Parathyroid adenoma (tissue), 2 donors: ENCODE data around the gene OTOG.

Source experiments
- H2AFZ ChIP-seq: fragments of 300-600 bp; sonication (generic); one replicate; pipeline ENCODE4 v1.7.0; 2017; ENCODE audit warnings: antibody characterized with exemption, mild to moderate bottlenecking
- H3K27ac ChIP-seq: fragments of 300-600 bp; sonication (generic); one replicate; pipeline ENCODE4 v1.7.0; 2017
- H3K27me3 ChIP-seq: fragments of 300-600 bp; sonication (generic); one replicate; pipeline ENCODE4 v1.7.0; 2017; ENCODE audit warnings: low read length; ENCODE audit not compliant: control insufficient read depth, insufficient read depth
- H3K36me3 ChIP-seq: fragments of 300-600 bp; sonication (generic); one replicate; pipeline ENCODE4 v1.7.0; 2017; ENCODE audit warnings: low read length; ENCODE audit not compliant: control insufficient read depth, insufficient read depth
- H3K4me1 ChIP-seq: fragments of 300-600 bp; sonication (generic); one replicate; pipeline ENCODE4 v1.7.0; 2017; ENCODE audit warnings: control low read depth
- H3K4me2 ChIP-seq: fragments of 300-600 bp; sonication (generic); one replicate; pipeline ENCODE4 v1.7.0; 2017; ENCODE audit warnings: low read length
- H3K4me3 ChIP-seq: fragments of 300-600 bp; sonication (generic); one replicate; pipeline ENCODE4 v1.7.0; 2017; ENCODE audit warnings: low read depth, low read length
- H3K79me2 ChIP-seq: fragments of 300-600 bp; sonication (generic); one replicate; pipeline ENCODE4 v1.7.0; 2017; ENCODE audit warnings: control low read depth
- H3K9ac ChIP-seq: fragments of 300-600 bp; sonication (generic); one replicate; pipeline ENCODE4 v1.7.0; 2017; ENCODE audit warnings: mild to moderate bottlenecking
- H3K9me3 ChIP-seq: fragments of 300-600 bp; sonication (generic); one replicate; pipeline ENCODE4 v1.7.0; 2017; ENCODE audit warnings: low read length; ENCODE audit not compliant: control insufficient read depth
- TF ChIP-seq, protein P1 (sequence below): fragments of 300-600 bp; sonication (generic); IDR thresholded peaks from one replicate; pipeline ENCODE4 v1.7.0; 2017; ENCODE audit warnings: antibody characterized with exemption, mild to moderate bottlenecking
- donor health status: primary hyperparathyroidism.

The OTOG gene

DNA sequence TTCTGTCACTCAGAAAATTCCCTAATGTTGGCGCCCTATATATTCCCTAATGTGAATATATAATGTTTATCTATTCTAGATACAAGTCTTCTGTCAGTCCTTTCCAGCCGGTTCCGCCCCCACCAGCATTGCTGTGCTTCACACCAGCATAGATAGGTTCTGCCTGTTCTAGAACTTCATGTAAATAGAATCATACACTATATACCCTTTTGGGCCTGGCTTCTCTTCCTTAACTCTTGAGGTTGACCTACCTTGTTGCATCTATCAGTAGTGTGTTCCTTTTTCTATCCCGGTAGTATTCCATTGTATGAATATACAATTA lies 34.6 kb downstream of the OTOG start:
- H2AFZ ChIP-seq = no peak overlapping the region
- no peaks in the 10 kb centered on the region for H3K9me3 ChIP-seq
- H3K27ac ChIP-seq = no peak overlapping the region
- H3K9ac ChIP-seq = no peak overlapping the region
- H3K4me1 ChIP-seq = no peaks in the 10 kb centered on the region
- H3K27me3 ChIP-seq = no peaks in the 10 kb centered on the region
- no peaks in the 10 kb centered on the region for H3K79me2 ChIP-seq
- H3K36me3 ChIP-seq = no peaks in the 10 kb centered on the region
- TF ChIP-seq, protein P1, sequence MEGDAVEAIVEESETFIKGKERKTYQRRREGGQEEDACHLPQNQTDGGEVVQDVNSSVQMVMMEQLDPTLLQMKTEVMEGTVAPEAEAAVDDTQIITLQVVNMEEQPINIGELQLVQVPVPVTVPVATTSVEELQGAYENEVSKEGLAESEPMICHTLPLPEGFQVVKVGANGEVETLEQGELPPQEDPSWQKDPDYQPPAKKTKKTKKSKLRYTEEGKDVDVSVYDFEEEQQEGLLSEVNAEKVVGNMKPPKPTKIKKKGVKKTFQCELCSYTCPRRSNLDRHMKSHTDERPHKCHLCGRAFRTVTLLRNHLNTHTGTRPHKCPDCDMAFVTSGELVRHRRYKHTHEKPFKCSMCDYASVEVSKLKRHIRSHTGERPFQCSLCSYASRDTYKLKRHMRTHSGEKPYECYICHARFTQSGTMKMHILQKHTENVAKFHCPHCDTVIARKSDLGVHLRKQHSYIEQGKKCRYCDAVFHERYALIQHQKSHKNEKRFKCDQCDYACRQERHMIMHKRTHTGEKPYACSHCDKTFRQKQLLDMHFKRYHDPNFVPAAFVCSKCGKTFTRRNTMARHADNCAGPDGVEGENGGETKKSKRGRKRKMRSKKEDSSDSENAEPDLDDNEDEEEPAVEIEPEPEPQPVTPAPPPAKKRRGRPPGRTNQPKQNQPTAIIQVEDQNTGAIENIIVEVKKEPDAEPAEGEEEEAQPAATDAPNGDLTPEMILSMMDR = no peak
- no peak overlapping the region for H3K4me2 ChIP-seq
- H3K4me3 ChIP-seq = no peak overlapping the region

DNA sequence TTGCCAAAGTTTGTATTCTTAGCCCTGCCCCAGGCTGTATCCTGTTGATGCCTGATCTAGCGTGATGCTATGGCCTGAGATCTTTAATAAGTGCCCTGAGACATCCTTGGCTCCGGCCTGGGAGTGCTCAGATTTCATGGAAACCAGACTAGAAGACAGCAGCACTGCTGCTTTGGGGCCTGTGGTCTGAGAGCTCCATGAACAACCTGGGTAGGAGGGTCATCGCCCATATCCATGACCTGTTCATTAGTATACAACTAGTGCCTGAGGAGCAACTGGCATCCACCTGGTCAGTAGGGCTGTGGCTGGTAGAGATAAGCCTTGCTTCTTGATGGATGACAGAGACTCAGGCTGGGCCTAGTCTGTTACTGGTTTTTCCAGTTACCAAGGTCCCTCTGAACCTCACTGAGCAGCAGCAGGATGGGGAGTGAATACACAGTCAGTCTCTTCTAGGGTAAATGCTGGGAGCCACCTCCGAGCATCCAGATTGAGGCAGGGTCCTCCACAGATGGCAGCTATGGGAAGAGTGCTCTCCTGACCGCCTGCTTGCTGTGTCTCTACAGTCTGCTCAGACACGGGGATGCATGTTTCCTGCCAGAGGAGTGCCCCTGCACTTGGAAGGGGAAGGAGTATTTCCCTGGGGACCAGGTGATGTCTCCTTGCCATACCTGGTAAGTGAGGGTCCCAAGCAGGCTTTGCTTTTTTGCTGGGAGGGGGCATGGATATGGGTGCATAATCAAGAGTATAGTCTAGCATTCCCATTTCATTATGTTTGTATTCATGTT lies 39.0 kb downstream of the OTOG start:
- TF ChIP-seq, protein P1 = no peak
- Histone ChIP-seq H3K9me3 (no peaks in the 10 kb centered on the region), H3K79me2 (no peaks in the 10 kb centered on the region), H2AFZ (no peak overlapping the region), H3K36me3 (no peaks in the 10 kb centered on the region), H3K27ac (no peak overlapping the region), H3K4me2 (no peak overlapping the region), H3K4me1 (no peaks in the 10 kb centered on the region), H3K4me3 (no peak overlapping the region), H3K27me3 (no peaks in the 10 kb centered on the region), H3K9ac (no peak overlapping the region)

DNA sequence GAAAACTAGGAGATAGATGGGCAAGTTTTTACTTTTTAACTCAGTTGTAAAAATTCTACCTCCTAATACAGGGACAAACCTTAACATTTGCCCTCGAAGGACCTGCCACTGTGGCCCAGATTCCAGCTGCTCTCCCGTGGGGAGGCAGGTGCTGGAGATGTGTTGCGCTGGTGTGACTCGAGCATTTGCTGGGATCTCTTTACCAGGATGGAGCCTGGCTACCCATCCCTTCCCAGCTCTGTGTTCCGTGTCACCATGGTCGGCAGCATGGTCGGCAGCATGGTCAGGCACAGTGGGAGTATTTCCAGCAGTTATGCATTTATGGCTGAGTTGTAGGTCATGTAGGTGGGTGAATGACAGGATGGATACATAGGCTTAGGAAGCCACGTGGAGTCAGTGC lies 41.1 kb downstream of the OTOG start:
- no peaks in the 10 kb centered on the region for H3K36me3 ChIP-seq
- TF ChIP-seq, protein P1 = no peak
- no peaks in the 10 kb centered on the region for H3K27me3 ChIP-seq
- no peak overlapping the region for H3K27ac ChIP-seq
- no peak overlapping the region for H2AFZ ChIP-seq
- H3K4me2 ChIP-seq = no peak overlapping the region
- no peak overlapping the region for H3K9ac ChIP-seq
- H3K4me1 ChIP-seq = no peaks in the 10 kb centered on the region
- H3K79me2 ChIP-seq = no peaks in the 10 kb centered on the region
- no peak overlapping the region for H3K4me3 ChIP-seq
- H3K9me3 ChIP-seq = no peaks in the 10 kb centered on the region

DNA sequence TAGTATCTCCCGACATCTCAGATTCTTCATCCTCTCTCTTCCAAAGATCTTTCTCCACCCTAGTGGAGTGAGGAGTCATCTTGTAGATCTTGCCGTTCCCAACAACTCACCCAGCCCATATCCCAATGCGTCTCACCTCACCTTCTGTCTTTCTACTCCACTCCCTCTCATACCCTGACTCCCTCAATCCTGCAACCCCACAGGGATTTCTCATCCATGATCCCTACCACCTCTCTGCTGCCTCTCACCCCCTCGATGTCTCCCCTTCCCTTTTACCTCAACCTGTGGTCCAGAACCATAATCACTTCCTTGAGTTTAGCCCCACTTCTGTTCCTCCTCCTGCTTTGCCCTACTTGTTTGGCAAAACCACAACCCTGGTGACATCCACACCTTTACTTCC lies 41.7 kb downstream of the OTOG start:
- no peaks in the 10 kb centered on the region for H3K4me1 ChIP-seq
- H3K4me3 ChIP-seq = no peak overlapping the region
- H3K79me2 ChIP-seq = no peaks in the 10 kb centered on the region
- no peak overlapping the region for H3K27ac ChIP-seq
- TF ChIP-seq, protein P1 = no peak
- no peaks in the 10 kb centered on the region for H3K9me3 ChIP-seq
- no peak overlapping the region for H3K9ac ChIP-seq
- H3K36me3 ChIP-seq = no peaks in the 10 kb centered on the region
- H2AFZ ChIP-seq = no peak overlapping the region
- no peak overlapping the region for H3K4me2 ChIP-seq
- H3K27me3 ChIP-seq = no peaks in the 10 kb centered on the region

DNA sequence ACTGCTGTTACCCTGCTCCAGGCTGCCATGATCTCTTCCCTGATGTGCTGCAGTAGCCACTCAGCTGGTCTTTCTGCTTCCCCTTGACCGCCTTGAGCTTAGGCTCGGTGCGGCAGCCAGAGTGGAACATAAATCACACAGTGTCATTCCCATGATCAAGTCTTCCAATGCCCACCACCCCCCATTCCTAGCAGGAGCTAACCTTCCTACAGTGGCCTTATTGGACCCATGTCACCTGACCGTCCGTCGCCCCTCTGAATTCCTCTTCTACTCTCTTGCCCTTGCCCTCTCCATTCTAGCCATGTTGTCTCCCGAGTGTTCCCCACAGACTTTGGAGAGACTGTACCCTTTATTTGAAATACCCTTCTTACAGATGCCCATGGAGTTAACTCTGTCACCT lies 43.4 kb downstream of the OTOG start:
- Histone ChIP-seq H2AFZ (no peak overlapping the region), H3K9ac (no peak overlapping the region), H3K27me3 (no peaks in the 10 kb centered on the region), H3K4me2 (no peak overlapping the region), H3K79me2 (no peaks in the 10 kb centered on the region), H3K4me1 (no peaks in the 10 kb centered on the region), H3K27ac (no peak overlapping the region), H3K36me3 (no peaks in the 10 kb centered on the region), H3K4me3 (no peak overlapping the region), H3K9me3 (no peaks in the 10 kb centered on the region)
- TF ChIP-seq, protein P1 = no peak
